Liver (tissue), 9 donors: ENCODE measurements around the gene FAM83D. TPM values are rescaled to one million over a fixed set of nuclear protein-coding genes. Genes with fewer than 3 reads are reported as not detected.

Experiments
- DNase-seq: peaks from one replicate; pipeline ENCODE4 v3.0.0-alpha.2; 2017; ENCODE audit warnings: low spot score
- H3K27ac ChIP-seq, 2 donors: one replicate each; pipeline ENCODE4 v1.7.0; 2013; ENCODE audit warnings: inconsistent platforms in 2 of 2, low read length in 2 of 2, control low read depth in 1 of 2, low read depth in 1 of 2, mild to moderate bottlenecking in 1 of 2
- H3K27me3 ChIP-seq, 4 donors: one replicate each; pipeline versions ENCODE4 v1.6.1 to v1.7.0; 2013; ENCODE audit warnings: low read length in 3 of 4, inconsistent platforms in 1 of 4, mild to moderate bottlenecking in 1 of 4, moderate library complexity in 1 of 4; ENCODE audit not compliant: control insufficient read depth in 4 of 4, insufficient read depth in 4 of 4
- H3K36me3 ChIP-seq, 4 donors: one replicate each; pipeline versions ENCODE4 v1.6.1 to v1.7.0; 2013; ENCODE audit warnings: low read length in 3 of 4, mild to moderate bottlenecking in 3 of 4, low read depth in 1 of 4, moderate library complexity in 1 of 4; ENCODE audit not compliant: control insufficient read depth in 4 of 4, insufficient read depth in 3 of 4
- H3K4me1 ChIP-seq, 4 donors: one replicate each; pipeline versions ENCODE4 v1.6.1 to v1.7.0; 2013; ENCODE audit warnings: low read length in 3 of 4, mild to moderate bottlenecking in 3 of 4, moderate library complexity in 1 of 4; ENCODE audit not compliant: control insufficient read depth in 4 of 4, insufficient read depth in 4 of 4
- H3K4me3 ChIP-seq, 3 donors: one replicate each; pipeline versions ENCODE4 v1.6.1 to v1.7.0; 2013; ENCODE audit warnings: low read length in 3 of 3, control low read depth in 1 of 3, low read depth in 1 of 3, mild to moderate bottlenecking in 1 of 3
- H3K9ac ChIP-seq, 2 donors: one replicate each; pipeline ENCODE4 v1.7.0; 2013; ENCODE audit warnings: low read length in 2 of 2, mild to moderate bottlenecking in 2 of 2, moderate library complexity in 2 of 2, control low read depth in 1 of 2, low read depth in 1 of 2
- H3K9me3 ChIP-seq, 4 donors: one replicate each; pipeline versions ENCODE4 v1.6.1 to v1.7.0; 2013; ENCODE audit warnings: low read length in 3 of 4; ENCODE audit not compliant: control insufficient read depth in 4 of 4
- ATF3 ChIP-seq: IDR thresholded peaks from 2 replicates; pipeline ENCODE4 v1.6.1; 2016; ENCODE audit warnings: antibody characterized with exemption
- HNF4G ChIP-seq: IDR thresholded peaks from 2 replicates; pipeline ENCODE4 v1.6.1; 2016; ENCODE audit warnings: antibody characterized with exemption
- JUND ChIP-seq, 2 donors: IDR thresholded peaks; 2 replicates each; pipeline ENCODE4 v1.6.1; 2016; ENCODE audit warnings: antibody characterized with exemption in 2 of 2
- RAD21 ChIP-seq, 2 donors: IDR thresholded peaks; 2 replicates each; pipeline ENCODE4 v1.6.1; 2016; ENCODE audit warnings: antibody characterized with exemption in 2 of 2, mild to moderate bottlenecking in 2 of 2
- RXRA ChIP-seq, 2 donors: IDR thresholded peaks; 2 replicates each; pipeline ENCODE4 v1.6.1; 2017 to 2018; ENCODE audit warnings: antibody characterized with exemption in 2 of 2, mild to moderate bottlenecking in 1 of 2
- TAF1 ChIP-seq: conservative IDR thresholded peaks from 2 replicates; pipeline ENCODE4 v1.6.1; 2016; ENCODE audit warnings: antibody characterized with exemption, mild to moderate bottlenecking
- YY1 ChIP-seq: IDR thresholded peaks from 2 replicates; pipeline ENCODE4 v1.6.1; 2016; ENCODE audit warnings: antibody characterized with exemption, mild to moderate bottlenecking
- WGBS: extraction: QIAGEN DNeasy Blood & Tissue Kit; methylation state at CpG from one replicate; pipeline ENCODE4 v1.1.7; 2013; 5-methylcytosine and 5-hydroxymethylcytosine counted together
- polyA plus RNA-seq, 2 donors: library from polyadenylated mRNA; stranded (reverse) in 1 of 2; unstranded in 1 of 2; fragments of 200-250 nt in 1 of 2; fragments of >200 nt in 1 of 2; fragmentation: Nextera tagmentation in 1 of 2; extraction: Ambion mirVana in 1 of 2; gene quantifications; one replicate each; pipeline versions ENCODE4 v1.2.1 to v1.2.3, GENCODE V29; 2013 to 2015
- total RNA-seq, 2 donors: library from RNA; depleted of rRNA; stranded (reverse); fragments of >200 nt; gene quantifications; one replicate each; pipeline ENCODE4 v1.2.3, GENCODE V29; 2014
- TF ChIP-seq, protein P1 (sequence below): fragments of 150-350 bp; IDR thresholded peaks from 2 replicates; pipeline ENCODE4 v1.5.1; 2017; ENCODE audit warnings: improper control_type of control experiment, low read depth, low read length; ENCODE audit not compliant: missing input control
- TF ChIP-seq, protein P2 (sequence below): IDR thresholded peaks from 2 replicates; pipeline ENCODE4 v1.6.1; 2016; ENCODE audit warnings: antibody characterized with exemption, mild to moderate bottlenecking
- donor health status: healthy.
- donor health status: healthy.
- donor health status: healthy.
- donor health status: healthy.
- donor health status: healthy.

The FAM83D gene
- total and polyA plus RNA-seq, 4 donors = 1.1 to 28.2 (median 2.7) TPM

DNA sequence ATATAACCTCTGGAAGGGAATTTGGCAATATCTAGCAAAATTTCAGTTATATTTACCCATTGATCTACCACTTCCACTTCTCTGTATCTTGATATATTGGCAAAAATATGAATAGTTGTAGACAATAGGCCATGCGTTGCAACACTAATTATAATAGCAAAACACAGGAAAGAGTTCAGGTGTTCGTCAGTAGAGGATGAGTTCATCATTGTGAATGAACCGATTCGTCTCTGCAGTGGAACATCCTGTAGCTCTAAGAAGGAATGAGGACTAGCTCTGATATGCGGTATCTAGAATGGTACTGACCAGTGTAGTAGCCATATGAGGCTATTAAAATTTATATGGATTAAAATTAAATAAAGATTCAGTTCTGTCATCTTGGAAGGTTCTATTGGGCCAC, 8.3 kb downstream of the FAM83D start:
- H3K9me3 ChIP-seq = no peaks in the 10 kb centered on the region

DNA sequence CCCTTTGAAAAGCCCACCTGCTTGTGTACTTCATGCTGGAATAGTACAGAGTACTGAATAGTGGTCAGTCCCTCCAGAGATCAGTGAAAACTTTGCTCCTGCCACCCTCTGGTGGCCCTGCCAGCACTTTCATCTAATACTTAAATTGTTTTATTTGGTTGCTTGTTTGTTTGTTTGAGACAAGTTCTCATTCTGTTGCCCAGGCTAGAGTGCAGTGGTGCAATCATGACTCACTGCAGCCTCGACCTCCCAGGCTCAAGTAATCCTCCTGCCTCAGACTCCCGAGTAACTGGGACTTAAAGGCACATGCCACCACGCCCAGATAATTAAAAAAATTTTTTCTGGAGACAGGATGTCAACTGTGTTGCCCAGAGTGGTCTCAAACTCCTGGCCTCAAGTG, 9.1 kb downstream of the FAM83D start:
- H3K9me3 ChIP-seq = no peaks in the 10 kb centered on the region
- H3K4me3 ChIP-seq = no peak overlapping the region
- no peaks in the 10 kb centered on the region for H3K4me1 ChIP-seq
- H3K27ac ChIP-seq = no peak overlapping the region
- H3K27me3 ChIP-seq = no peaks in the 10 kb centered on the region
- no peaks in the 10 kb centered on the region for H3K36me3 ChIP-seq
- TF ChIP-seq RXRA (IDR thresholded peaks at IDR 0.05) = no peak
- TF ChIP-seq, protein P1, sequence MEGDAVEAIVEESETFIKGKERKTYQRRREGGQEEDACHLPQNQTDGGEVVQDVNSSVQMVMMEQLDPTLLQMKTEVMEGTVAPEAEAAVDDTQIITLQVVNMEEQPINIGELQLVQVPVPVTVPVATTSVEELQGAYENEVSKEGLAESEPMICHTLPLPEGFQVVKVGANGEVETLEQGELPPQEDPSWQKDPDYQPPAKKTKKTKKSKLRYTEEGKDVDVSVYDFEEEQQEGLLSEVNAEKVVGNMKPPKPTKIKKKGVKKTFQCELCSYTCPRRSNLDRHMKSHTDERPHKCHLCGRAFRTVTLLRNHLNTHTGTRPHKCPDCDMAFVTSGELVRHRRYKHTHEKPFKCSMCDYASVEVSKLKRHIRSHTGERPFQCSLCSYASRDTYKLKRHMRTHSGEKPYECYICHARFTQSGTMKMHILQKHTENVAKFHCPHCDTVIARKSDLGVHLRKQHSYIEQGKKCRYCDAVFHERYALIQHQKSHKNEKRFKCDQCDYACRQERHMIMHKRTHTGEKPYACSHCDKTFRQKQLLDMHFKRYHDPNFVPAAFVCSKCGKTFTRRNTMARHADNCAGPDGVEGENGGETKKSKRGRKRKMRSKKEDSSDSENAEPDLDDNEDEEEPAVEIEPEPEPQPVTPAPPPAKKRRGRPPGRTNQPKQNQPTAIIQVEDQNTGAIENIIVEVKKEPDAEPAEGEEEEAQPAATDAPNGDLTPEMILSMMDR = peak; percentile 27
- peak in 1 of 2 donors; percentile 42 for TF ChIP-seq JUND (IDR thresholded peaks at IDR 0.05)
- peak; percentile 36 for TF ChIP-seq ATF3
- no peak for TF ChIP-seq TAF1
- TF ChIP-seq YY1 = no peak
- peak; percentile 56 to 67 for TF ChIP-seq RAD21 (IDR thresholded peaks at IDR 0.05)
- TF ChIP-seq, protein P2, sequence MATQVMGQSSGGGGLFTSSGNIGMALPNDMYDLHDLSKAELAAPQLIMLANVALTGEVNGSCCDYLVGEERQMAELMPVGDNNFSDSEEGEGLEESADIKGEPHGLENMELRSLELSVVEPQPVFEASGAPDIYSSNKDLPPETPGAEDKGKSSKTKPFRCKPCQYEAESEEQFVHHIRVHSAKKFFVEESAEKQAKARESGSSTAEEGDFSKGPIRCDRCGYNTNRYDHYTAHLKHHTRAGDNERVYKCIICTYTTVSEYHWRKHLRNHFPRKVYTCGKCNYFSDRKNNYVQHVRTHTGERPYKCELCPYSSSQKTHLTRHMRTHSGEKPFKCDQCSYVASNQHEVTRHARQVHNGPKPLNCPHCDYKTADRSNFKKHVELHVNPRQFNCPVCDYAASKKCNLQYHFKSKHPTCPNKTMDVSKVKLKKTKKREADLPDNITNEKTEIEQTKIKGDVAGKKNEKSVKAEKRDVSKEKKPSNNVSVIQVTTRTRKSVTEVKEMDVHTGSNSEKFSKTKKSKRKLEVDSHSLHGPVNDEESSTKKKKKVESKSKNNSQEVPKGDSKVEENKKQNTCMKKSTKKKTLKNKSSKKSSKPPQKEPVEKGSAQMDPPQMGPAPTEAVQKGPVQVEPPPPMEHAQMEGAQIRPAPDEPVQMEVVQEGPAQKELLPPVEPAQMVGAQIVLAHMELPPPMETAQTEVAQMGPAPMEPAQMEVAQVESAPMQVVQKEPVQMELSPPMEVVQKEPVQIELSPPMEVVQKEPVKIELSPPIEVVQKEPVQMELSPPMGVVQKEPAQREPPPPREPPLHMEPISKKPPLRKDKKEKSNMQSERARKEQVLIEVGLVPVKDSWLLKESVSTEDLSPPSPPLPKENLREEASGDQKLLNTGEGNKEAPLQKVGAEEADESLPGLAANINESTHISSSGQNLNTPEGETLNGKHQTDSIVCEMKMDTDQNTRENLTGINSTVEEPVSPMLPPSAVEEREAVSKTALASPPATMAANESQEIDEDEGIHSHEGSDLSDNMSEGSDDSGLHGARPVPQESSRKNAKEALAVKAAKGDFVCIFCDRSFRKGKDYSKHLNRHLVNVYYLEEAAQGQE = no peak
- WGBS = 70% methylated on average over 3 of the region's 3 CpGs
- DNase-seq = no peak
- no peak overlapping the region for H3K9ac ChIP-seq

More for the DNA sequence above, 8.3 kb downstream of the FAM83D start:
- no peak overlapping the region for H3K4me3 ChIP-seq
- no peaks in the 10 kb centered on the region for H3K36me3 ChIP-seq
- no peaks in the 10 kb centered on the region for H3K27me3 ChIP-seq
- TF ChIP-seq, protein P2 = no peak
- TF ChIP-seq RAD21 (IDR thresholded peaks at IDR 0.05) (no peak), HNF4G (no peak), ATF3 (no peak)
- no peak overlapping the region for H3K9ac ChIP-seq
- DNase-seq = no peak
- H3K4me1 ChIP-seq = no peaks in the 10 kb centered on the region
- WGBS = 97% methylated on average over 5 of the region's 5 CpGs
- H3K27ac ChIP-seq = no peak overlapping the region
